Stromal cell of bone marrow (primary cell): ENCODE measurements around the gene LHPP.
A peak's percentile ranks its signal among the peaks of the same experiment; 100 is the strongest.
"Not testable (repeated sequence)": the region's sequence is repeated elsewhere in the genome, so short reads cannot be mapped to it uniquely, and the experiment has no call there.

Source experiments
- DNase-seq: peaks from one replicate; pipeline ENCODE4 v3.0.0-alpha.2; 2012; ENCODE audit warnings: low read depth

LHPP gene

GRCh38 chr10:124461642-124462347, at the start of gene LHPP:
Gene LHPP, plus strand, starts transcription at chr10:124461823. Its CDS starts 40 bp downstream, at chr10:124461863.
- peak; percentile 63 for DNase-seq

GRCh38 chr10:124414076-124414475, 47.5 kb upstream of the LHPP start:
- no peak for DNase-seq

GRCh38 chr10:124415210-124415609, 46.4 kb upstream of the LHPP start:
- DNase-seq = no peak

GRCh38 chr10:124416733-124417132, 44.9 kb upstream of the LHPP start:
- DNase-seq = peak; percentile 66

- DNase-seq = peak; percentile 38
Measured at GRCh38 chr10:124417895-124418725, 43.5 kb upstream of the LHPP start.

GRCh38 chr10:124418726-124419501, 42.7 kb upstream of the LHPP start, which contains the start of gene OAT:
Gene OAT, minus strand, starts transcription at chr10:124418923. Its CDS starts 6,752 bp downstream, at chr10:124412171.
- peak; percentile 90 for DNase-seq

- no peak for DNase-seq
Measured at GRCh38 chr10:124419635-124420034, 42.0 kb upstream of the LHPP start.

GRCh38 chr10:124420254-124420653, 41.4 kb upstream of the LHPP start:
- DNase-seq = no peak

- no peak for DNase-seq
Measured at GRCh38 chr10:124422742-124423141, 38.9 kb upstream of the LHPP start.

GRCh38 chr10:124423813-124424212, 37.8 kb upstream of the LHPP start:
- DNase-seq = no peak

- DNase-seq = no peak
Measured at GRCh38 chr10:124425227-124425962, 36.2 kb upstream of the LHPP start.

- no peak for DNase-seq
Measured at GRCh38 chr10:124428207-124428777, 33.3 kb upstream of the LHPP start.

GRCh38 chr10:124429576-124429975, 32.0 kb upstream of the LHPP start:
- no peak for DNase-seq

- no peak for DNase-seq
Measured at GRCh38 chr10:124430077-124430476, 31.5 kb upstream of the LHPP start.

GRCh38 chr10:124433461-124433860, 28.2 kb upstream of the LHPP start:
- no peak for DNase-seq

- not testable (repeated sequence) for DNase-seq
Measured at GRCh38 chr10:124435683-124436082, 25.9 kb upstream of the LHPP start.

- DNase-seq = no peak
Measured at GRCh38 chr10:124436191-124436638, 25.4 kb upstream of the LHPP start.

GRCh38 chr10:124441694-124442093, 19.9 kb upstream of the LHPP start:
- DNase-seq = not testable (repeated sequence)

- no peak for DNase-seq
Measured at GRCh38 chr10:124446830-124447750, 14.5 kb upstream of the LHPP start.
